Measurements from ENCODE around the gene ZFYVE21. TPM values are rescaled to one million over a fixed set of nuclear protein-coding genes. Genes with fewer than 3 reads are reported as not detected.
"Not testable (repeated sequence)": the region's sequence is repeated elsewhere in the genome, so short reads cannot be mapped to it uniquely, and the experiment has no call there.

The ZFYVE21 gene
- total RNA-seq, 1 experiment from 2014 or later: 93.3 TPM

GRCh38 chr14:103690332-103690731 lies 25.3 kb upstream of the ZFYVE21 start:
- Histone ChIP-seq H3F3A (ENCODE audit: insufficient read depth, low read depth) (peaks cover 86% of the 10 kb centered on the region), H3K4me2 (no peak overlapping the region), H3K27me3 (ENCODE audit: insufficient read depth, low read depth) (no peaks in the 10 kb centered on the region), H2AFZ (no peak overlapping the region), H4K20me1 (ENCODE audit: insufficient read depth) (peaks cover 77% of the 10 kb centered on the region), H3K9me2 (ENCODE audit: insufficient read depth) (no peaks in the 10 kb centered on the region), H3K4me1 (replicated peaks; ENCODE audit: insufficient read depth) (peaks cover 15% of the 10 kb centered on the region), H3K79me2 (ENCODE audit: low read depth) (no peaks in the 10 kb centered on the region), H3K27ac (no peak overlapping the region), H3K4me3 (no peak overlapping the region), H3K36me3 (ENCODE audit: low read depth) (peaks cover 66% of the 10 kb centered on the region), H3K9me3 (ENCODE audit: insufficient read depth, low read depth) (no peaks in the 10 kb centered on the region)
- CTCF ChIA-PET: interaction anchor here (0.7 kb wide), 2 partner anchors 43 to 51 kb away, joined by 4 to 6 read pairs; no protein-coding TSS in a partner anchor
- intact Hi-C loops (cut with micrococcal nuclease; ENCODE audit: unreplicated experiment): loop anchor here (5.0 kb wide), 1 partner anchor 128 kb away; the partner anchor contains the start of genes BAG5 and COA8
- no peak for DNase-seq
- POLR2A ChIA-PET (ENCODE audit: unreplicated experiment): no interaction called here
- no TSS peak for BruUV-seq (replicated peaks)
- TF ChIP-seq CTCF (conservative IDR thresholded peaks at IDR 0.05) (no peak), EZH2 (IDR thresholded peaks at IDR 0.05; ENCODE audit: low read depth) (no peak)

DNA sequence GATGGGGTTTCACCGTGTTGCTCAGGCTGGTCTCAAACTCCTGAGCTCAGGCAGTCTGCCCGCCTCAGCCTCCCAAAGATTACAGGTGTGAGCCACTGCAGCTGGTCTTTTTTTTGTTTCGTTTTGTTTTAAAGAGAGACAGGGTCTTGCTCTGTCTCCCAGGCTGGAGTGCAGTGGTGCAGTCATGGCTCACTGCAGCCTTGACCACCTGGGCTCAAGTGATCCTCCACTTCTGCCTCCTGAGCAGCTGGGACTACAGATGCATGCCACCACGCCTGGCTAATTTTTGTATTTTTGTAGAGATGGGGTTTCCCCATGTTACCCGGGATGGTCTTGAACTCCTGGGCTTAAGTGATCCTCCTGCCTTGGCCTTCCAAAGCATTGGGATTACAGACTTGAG lies 24.0 kb upstream of the ZFYVE21 start:
- intact Hi-C loops (cut with micrococcal nuclease; ENCODE audit: unreplicated experiment): loop anchor here (2.0 to 5.0 kb wide), 2 partner anchors 29 to 129 kb away; partner anchors contain the start of genes BAG5 and COA8
- CTCF ChIA-PET: interaction anchor here (0.6 kb wide), 1 partner anchor 14 kb away, joined by 8 read pairs; no protein-coding TSS in a partner anchor
- not testable (repeated sequence) for H3K9me2 ChIP-seq (ENCODE audit: insufficient read depth); H3K27me3 ChIP-seq (ENCODE audit: insufficient read depth, low read depth); BruUV-seq (replicated peaks); H3K4me2 ChIP-seq; H3K4me3 ChIP-seq; H3K27ac ChIP-seq; DNase-seq; H2AFZ ChIP-seq; H3K9me3 ChIP-seq (ENCODE audit: insufficient read depth, low read depth); H3K79me2 ChIP-seq (ENCODE audit: low read depth)
- Histone ChIP-seq H3K4me1 (replicated peaks; ENCODE audit: insufficient read depth) (peaks cover 15% of the 10 kb centered on the region), H3K36me3 (ENCODE audit: low read depth) (peaks cover 53% of the 10 kb centered on the region), H3F3A (ENCODE audit: insufficient read depth, low read depth) (peaks cover 83% of the 10 kb centered on the region), H4K20me1 (ENCODE audit: insufficient read depth) (peaks cover 71% of the 10 kb centered on the region)
- POLR2A ChIA-PET (ENCODE audit: unreplicated experiment): interaction anchor here (0.6 kb wide), 1 partner anchor 50 kb away, joined by 4 read pairs; no protein-coding TSS in a partner anchor

DNA sequence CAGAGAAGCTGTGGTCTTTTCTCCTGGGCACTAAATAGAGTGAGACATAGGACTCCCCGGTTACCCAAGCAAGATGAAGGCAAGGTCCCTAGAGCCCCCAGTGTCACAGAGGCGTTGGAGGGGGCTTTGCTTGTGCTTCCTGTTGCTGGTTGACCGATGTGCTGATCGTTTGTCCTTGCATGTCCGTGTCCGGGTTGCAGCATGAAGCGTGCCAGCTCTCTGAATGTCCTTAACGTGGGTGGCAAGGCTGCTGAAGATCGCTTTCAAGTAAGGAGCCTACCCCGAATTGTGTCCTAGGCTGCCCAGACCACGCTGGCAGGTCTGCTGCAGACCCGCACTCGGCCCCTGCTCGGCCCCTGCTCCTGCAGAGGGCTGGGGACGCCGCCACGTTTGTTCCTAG lies 23.5 kb upstream of the ZFYVE21 start:
- Histone ChIP-seq H3K4me2 (no peak overlapping the region), H3K36me3 (ENCODE audit: low read depth) (peaks cover 52% of the 10 kb centered on the region), H2AFZ (no peak overlapping the region), H3F3A (ENCODE audit: insufficient read depth, low read depth) (peaks cover 86% of the 10 kb centered on the region), H3K4me1 (replicated peaks; ENCODE audit: insufficient read depth) (peaks cover 15% of the 10 kb centered on the region), H3K27me3 (ENCODE audit: insufficient read depth, low read depth) (no peaks in the 10 kb centered on the region), H3K9me3 (ENCODE audit: insufficient read depth, low read depth) (no peaks in the 10 kb centered on the region), H3K4me3 (no peak overlapping the region), H3K9me2 (ENCODE audit: insufficient read depth) (no peaks in the 10 kb centered on the region), H4K20me1 (ENCODE audit: insufficient read depth) (peaks cover 76% of the 10 kb centered on the region), H3K79me2 (ENCODE audit: low read depth) (no peaks in the 10 kb centered on the region), H3K27ac (no peak overlapping the region)
- POLR2A ChIA-PET (ENCODE audit: unreplicated experiment): interaction anchor here (0.6 kb wide), 1 partner anchor 49 kb away, joined by 4 read pairs; no protein-coding TSS in a partner anchor
- intact Hi-C loops (cut with micrococcal nuclease; ENCODE audit: unreplicated experiment): loop anchor here (2.0 to 5.0 kb wide), 2 partner anchors 29 to 130 kb away; partner anchors contain the start of genes BAG5 and COA8
- CTCF ChIA-PET: no interaction called here
- TF ChIP-seq CTCF (conservative IDR thresholded peaks at IDR 0.05) (no peak), EZH2 (IDR thresholded peaks at IDR 0.05; ENCODE audit: low read depth) (no peak)
- BruUV-seq (replicated peaks): no TSS peak
- DNase-seq: no peak
